ENCODE measurements around the gene SRGAP1.

The SRGAP1 gene

DNA sequence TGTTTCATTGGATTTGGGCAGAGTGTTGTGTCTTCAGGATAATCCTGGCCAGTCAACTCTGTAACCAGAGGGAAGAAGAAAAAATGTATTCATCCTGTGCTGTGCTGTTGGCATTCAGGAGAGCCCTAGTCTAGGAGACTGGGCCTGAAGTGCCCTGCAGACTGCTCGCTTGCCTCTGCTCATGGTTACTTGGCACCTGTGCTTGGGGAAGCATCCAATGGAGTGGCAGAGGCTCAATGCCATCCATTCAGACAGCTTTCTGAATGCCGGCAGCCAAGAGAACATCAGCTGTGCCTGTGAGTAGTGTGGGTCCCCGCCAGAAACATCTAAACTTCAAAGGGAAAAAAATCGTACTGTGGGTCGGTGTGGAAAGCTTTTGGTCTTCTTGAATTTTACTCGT is 124.2 kb downstream of the SRGAP1 start:
- no peak overlapping the region for H3K27ac ChIP-seq
- no peak for TF ChIP-seq ZFX (IDR thresholded peaks at IDR 0.05)
- TF ChIP-seq, protein P1, sequence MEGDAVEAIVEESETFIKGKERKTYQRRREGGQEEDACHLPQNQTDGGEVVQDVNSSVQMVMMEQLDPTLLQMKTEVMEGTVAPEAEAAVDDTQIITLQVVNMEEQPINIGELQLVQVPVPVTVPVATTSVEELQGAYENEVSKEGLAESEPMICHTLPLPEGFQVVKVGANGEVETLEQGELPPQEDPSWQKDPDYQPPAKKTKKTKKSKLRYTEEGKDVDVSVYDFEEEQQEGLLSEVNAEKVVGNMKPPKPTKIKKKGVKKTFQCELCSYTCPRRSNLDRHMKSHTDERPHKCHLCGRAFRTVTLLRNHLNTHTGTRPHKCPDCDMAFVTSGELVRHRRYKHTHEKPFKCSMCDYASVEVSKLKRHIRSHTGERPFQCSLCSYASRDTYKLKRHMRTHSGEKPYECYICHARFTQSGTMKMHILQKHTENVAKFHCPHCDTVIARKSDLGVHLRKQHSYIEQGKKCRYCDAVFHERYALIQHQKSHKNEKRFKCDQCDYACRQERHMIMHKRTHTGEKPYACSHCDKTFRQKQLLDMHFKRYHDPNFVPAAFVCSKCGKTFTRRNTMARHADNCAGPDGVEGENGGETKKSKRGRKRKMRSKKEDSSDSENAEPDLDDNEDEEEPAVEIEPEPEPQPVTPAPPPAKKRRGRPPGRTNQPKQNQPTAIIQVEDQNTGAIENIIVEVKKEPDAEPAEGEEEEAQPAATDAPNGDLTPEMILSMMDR (conservative IDR thresholded peaks at IDR 0.05) = no peak

DNA sequence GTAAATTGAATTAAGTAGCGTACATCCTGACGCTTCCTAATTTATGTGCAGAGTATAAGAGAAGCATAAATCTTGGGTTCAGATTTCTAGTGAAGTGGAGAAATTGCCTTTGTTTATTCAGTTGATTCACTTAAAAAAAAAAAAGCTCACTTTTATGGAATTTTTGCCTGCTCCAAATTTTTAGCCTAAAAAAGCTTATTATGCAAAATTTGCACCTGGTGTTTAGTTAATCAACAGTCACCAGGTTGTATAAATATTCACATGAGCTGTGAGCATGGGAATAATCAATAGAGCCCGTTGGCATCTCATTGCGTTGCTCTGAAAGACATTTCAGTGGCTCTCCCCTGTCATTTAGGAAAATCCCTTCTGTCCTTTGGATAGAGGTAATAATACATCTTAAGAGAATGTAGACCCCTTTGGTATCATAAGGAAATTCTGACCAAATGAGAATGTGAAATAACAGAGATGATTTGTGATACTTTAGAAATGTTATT is 132.4 kb downstream of the SRGAP1 start:
- TF ChIP-seq, protein P1 (conservative IDR thresholded peaks at IDR 0.05) = no peak
- no peak for TF ChIP-seq ZFX (IDR thresholded peaks at IDR 0.05)
- H3K27ac ChIP-seq = no peak overlapping the region

DNA sequence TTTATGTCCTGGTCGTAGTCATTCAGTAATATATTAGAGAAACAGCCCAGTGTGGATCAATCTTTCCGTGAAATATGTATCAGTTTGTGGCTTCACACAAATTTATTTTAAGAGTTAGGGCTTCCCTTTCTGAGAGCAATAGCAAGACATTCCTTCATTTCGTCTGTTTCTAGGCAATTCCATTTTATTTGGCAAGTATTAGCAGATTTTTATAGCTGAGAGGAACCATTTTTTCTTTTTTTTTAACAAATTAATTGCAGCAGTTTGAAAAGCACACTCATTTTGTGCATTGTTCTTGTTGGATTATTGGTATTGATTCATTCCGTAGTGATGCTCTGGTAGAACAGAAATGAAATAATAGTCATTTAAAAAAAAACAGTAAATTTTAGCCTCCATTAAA is 132.9 kb downstream of the SRGAP1 start:
- TF ChIP-seq, protein P1 (conservative IDR thresholded peaks at IDR 0.05) = no peak
- no peak for TF ChIP-seq ZFX (IDR thresholded peaks at IDR 0.05)
- H3K27ac ChIP-seq = no peak overlapping the region

DNA sequence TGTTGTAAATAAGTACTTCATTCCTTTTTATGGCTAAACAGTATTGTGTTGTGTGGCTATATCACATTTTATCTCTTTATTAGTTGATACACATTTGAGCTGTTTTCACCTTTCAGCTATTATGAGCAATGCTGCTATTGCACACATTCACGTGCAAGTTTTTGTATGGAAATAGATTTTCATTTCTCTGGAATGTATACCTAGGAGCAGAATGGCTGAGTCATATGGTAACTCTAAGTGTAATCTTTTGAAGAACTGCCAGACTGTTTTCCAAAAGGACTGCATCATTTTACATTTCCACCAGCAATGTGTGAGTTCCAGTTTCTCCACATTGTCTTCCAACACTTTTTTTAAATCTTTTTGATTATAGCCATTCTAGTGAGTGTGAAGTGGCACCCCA is 134.0 kb downstream of the SRGAP1 start:
- TF ChIP-seq, protein P1 (conservative IDR thresholded peaks at IDR 0.05) = no peak
- no peak for TF ChIP-seq ZFX (IDR thresholded peaks at IDR 0.05)
- no peak overlapping the region for H3K27ac ChIP-seq

DNA sequence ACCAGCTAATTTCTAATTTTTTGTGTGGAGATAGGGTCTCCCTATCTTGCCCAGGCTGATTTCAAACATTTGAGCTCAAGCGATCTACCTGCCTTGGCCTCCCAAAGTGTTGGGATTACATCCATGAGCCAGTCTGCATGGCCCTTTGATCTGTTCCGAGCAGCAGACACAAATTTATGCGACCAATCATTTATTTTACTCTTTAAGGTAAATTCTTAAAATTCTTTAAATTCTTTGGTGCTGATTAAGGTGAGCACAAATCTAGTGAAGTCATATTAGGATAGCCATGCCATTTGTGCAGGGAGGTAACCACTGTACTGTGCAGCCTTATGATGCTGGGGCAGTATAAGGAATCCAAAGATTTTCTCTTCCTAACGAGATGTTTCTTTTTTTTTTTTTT is 135.7 kb downstream of the SRGAP1 start:
- H3K27ac ChIP-seq = no peak overlapping the region
- TF ChIP-seq ZFX (IDR thresholded peaks at IDR 0.05) = no peak
- TF ChIP-seq, protein P1 (conservative IDR thresholded peaks at IDR 0.05) = no peak

DNA sequence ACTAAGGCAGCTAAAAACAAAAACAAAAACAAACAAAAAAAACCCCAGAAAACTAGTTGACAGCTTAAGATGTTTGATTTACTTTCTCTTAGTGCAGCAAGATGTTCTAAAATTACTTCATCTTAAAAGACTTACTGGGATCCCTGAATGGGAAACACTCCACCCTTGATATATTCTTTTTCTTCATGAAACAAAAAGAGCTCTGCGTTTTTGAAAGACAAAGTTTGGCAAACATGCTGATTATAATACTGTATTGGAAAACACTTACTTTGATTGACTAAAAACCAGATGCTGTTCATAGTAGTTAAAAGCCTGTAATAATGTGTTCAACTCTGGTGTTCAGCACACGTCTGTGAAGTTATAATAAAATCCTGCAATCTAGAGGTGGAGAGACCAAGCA is 136.8 kb downstream of the SRGAP1 start:
- H3K27ac ChIP-seq = no peak overlapping the region
- TF ChIP-seq, protein P1 (conservative IDR thresholded peaks at IDR 0.05) = no peak
- TF ChIP-seq ZFX (IDR thresholded peaks at IDR 0.05) = no peak

DNA sequence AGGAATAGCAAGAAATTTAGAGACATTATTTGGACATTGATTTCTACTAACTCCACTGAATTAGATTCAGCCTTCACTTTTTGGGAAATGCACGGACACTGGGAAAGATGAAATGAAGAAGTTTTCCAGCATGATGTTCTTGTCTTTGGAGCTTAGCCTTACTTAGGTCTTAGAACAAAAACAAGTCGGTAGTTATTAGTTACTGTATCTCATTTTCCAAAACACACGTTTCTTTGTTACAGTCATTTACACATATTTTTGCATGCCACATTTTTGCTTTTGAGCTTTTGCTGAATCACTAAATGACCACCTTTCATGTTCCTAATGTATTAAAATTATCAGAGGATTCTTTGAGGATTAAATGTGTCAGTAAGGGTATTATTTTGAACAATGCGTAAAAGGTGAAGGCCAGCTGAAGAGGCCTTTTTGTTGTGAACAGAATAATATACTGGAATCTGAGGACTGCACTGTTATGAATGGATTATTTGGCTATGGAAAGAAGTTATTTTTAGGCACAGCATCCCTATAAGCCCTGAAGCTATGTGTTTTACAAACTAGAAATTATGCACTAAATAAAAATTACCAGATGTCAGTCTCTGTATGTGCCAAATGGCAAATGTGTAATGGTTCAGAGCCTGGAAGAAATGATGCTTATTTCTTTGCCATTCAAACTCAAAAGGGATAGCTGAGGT is 138.2 kb downstream of the SRGAP1 start:
- TF ChIP-seq ZFX (IDR thresholded peaks at IDR 0.05) = no peak
- TF ChIP-seq, protein P1 (conservative IDR thresholded peaks at IDR 0.05) = no peak
- no peak overlapping the region for H3K27ac ChIP-seq

All from C4-2B (cell line).